ENCODE data around the gene CELF4.
A peak's percentile ranks its signal among the peaks of the same experiment; 100 is the strongest.

Gene CELF4

GRCh38 chr18:37403100-37403781 lies 162.4 kb downstream of the CELF4 start:
- peak; percentile 97 for DNase-seq

DNA sequence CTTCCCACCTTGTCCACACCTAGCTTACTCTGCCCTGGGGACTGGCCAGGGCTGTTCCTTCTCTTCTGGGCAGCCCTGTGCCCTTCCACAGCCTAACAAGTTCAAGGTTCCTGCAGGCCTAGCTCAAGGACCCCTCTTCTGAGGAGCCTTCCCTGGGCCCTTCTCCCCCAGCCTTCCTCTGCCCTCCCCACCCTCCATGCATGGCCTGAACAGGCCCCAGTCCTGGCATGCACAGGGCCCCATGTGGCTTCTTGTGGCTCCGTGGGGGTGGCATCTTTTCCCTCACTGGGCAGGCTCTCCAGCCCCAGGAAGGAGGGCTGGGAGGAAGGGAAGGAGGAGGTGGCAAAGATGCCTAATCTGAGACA lies 162.9 kb downstream of the CELF4 start:
- no peak for DNase-seq

DNA sequence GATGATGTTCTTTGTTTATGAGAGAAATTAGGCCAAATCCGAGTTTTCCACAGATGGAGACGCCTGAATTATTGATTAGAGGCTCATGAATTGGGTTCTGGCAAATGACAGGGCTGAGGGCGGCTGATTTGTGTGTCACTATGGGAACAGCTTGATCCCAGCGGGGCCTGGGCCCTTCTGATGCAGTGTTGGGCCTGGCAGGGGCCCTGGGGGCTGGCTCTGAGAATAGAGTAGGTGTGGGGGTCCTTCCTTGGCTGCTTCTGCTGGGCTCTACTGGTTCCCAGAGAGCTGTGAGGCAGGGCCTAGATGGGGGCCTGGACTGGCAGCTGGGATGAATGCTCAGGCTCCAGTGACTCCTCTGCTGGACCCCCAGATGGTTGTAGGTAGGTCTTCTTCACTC lies 164.8 kb downstream of the CELF4 start:
- DNase-seq = no peak

- no peak for DNase-seq
These were observed 167.2 kb downstream of the CELF4 start for GRCh38 chr18:37398248-37398920.

GRCh38 chr18:37397814-37398213 lies 167.8 kb downstream of the CELF4 start:
- DNase-seq = no peak

GRCh38 chr18:37396971-37397720 lies 168.5 kb downstream of the CELF4 start:
- DNase-seq = no peak

DNA sequence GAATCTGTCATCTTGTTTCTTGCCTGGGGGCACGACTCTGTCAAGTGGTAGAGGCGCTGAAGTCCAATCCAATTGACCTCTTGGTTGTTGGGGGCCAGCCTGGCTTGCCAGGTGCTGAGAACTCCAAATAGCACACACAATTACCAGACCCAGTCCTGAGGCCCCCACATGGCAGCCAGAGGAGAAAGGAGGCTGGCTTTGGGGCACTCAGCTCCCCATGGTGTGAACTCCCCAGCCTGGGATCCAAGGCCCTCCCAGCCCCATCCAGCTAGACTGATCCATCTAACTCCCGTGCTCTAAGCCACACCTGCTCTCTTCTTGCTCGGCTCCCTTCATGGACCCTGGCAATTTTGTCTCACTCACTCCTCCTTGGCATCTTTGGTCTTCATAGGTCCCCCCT lies 170.0 kb downstream of the CELF4 start:
- DNase-seq = no peak

DNA sequence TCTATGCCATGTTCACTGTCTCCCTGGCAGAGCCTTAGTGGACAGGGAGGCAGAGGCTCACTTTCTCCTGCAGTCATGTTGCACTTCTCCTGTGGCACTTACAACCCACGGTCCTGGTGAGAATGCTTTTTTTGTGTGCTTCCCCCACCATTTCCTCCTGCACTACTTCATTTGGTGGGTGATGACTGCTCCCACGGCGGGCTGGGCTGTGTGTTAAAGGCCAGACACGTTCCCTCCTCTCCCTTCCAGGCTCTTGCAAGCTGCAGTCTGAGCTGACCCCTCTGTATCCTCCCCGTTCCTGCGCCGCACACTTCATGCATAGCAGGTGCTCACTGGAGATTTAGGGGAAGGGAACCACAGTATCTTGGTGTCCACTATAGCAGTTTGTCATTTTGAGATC lies 170.5 kb downstream of the CELF4 start:
- no peak for DNase-seq

DNA sequence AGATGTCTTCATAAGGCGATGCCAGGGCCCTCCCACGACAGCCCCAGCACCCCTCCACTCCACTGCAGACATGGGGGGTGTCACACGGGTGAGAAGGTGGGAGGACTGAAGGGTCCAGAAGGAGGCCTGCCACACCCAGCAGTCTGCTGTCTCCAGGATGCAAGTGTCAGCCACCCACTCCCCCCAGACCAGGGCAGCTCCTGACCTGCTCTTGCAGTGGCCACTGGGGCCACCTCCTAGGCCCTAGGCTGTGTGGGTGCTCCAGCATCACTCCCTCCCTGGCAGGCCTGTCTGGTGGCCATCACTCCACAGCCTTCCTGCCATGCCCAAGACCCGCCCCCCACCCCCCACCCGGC lies 171.0 kb downstream of the CELF4 start:
- DNase-seq = no peak

- peak; percentile 28 for DNase-seq
These were observed 171.5 kb downstream of the CELF4 start for GRCh38 chr18:37393945-37394609.

GRCh38 chr18:37393221-37393827 lies 172.3 kb downstream of the CELF4 start:
- no peak for DNase-seq

DNA sequence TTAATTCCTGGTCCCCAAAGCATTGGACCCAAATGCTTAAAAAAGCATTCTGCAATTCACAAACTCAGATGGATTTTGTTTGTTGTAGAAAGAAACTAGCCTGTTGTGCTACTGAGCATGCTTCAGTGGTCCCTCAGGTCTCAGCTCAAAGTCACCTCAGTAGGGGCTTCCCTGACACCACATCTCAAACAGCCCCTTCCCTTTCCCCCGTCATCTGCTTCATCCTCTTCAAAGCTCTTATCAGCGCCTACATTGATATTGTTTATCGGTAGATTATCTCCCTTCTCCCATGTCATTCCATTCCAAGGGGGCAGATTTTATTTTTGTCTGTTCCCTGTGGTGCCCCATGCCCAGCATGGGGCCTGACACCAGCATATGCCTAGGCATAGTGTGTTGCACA lies 172.9 kb downstream of the CELF4 start:
- DNase-seq = no peak

DNA sequence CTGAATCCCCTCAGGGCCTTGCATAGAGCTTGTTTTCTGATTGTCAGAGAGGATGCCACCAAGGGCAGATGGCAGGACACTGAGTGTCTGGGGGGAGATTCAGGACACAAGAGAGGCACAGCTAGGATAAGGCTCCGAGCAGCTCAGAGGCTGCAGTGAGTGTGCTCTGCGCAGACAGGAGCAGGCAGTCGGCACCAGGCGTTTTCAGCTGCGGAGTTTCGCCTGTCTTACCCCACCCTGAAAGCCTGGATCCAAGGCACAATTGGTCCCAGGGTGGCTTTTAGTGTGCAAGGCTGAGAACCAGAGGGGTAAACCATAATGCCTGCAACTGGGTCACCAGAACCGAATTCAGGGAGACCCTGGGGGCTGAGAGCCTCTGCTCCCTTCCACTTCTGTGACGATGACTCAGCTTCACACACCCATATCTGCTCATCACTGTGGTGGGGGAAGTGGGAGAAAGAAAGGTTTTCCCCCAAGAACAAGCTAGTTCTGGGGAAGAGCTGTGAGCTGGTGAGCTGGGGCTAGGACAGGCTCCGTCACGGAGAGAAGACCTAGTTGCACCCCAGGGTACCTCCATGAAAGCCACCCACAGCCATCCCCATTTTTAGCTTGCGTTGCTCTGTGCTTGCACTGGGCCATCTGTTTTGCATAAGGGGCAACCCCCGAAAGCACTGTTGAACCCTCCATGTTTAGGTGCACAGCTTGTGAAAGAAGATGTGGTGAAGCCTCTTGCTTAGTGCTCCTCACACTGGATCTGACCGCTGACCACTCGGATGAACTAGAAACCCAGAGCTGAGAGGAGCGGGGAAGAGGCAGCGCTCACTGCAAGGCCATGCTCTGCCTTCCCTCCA lies 173.7 kb downstream of the CELF4 start:
- no peak for DNase-seq

DNA sequence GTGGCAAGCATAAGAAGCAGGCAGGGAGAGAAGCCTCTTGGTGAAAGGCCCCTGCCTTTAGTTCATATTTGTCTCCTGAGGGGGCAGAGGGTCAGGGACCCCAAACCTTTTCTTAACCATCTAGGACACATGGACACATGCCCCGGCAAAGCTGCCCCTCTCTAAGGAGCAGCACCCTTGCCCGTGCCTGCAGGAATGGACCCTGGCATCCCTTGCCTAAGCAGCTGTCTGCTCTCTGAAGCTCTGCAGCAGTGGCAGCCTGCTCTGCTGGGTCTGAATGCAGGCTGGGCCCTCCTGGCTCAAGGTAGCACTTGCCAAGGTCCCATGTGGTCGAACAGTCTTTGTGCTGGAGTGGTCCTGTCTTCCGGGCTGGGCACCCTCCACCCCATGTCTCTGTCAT lies 174.4 kb downstream of the CELF4 start:
- no peak for DNase-seq

DNA sequence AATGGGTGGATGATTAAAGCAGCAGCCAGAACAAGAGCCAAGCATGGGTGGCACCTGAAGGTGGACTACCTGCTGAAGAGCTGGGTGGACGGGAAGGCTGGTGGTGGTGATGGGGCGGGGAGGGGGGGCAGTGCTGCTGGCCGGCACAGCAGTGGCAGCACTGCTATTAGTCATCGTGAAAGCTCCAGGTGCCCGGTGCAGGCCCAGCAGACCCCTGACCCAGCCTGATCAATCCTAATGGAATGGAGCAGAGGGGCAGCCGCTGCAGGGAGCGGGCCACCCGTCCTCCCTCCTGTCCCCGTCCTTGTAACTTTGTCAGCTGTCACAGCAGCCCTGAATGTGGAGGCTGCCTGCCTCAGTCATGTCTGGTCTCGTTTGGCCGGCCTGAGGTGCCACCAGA lies 174.9 kb downstream of the CELF4 start:
- DNase-seq = no peak

DNA sequence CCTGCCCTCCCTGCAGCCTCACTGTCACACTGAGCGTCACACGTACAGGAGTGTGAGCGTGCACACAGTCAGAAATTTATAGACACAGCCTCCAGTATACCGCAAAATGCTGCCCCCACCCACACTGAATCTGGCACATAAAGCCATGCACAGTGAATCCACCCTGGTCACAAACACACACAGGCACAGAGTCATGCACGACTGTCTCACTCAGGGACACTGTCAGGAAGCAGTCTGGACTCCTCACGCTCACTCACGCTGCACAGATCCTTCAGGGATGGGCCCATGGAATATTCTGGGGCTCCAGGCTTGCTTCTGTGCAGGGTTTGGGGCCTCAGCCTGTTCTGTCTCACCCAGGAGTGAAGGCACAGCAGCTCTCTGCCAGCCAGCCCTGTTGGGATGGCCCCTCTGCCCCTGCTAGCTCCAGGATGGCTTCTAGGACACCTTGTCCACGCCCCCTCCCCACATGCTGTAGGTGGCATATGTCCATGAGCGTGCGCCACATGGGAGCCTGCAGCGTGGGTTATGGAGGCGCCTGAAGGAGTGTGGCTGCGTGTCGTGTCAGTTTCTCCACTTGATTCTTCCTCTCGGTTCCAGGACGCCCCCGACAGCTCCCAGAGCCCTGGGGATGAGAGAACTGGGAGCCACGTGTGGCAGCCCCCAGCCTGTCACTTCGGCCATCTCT lies 175.8 kb downstream of the CELF4 start:
- DNase-seq = no peak

GRCh38 chr18:37389041-37389440 lies 176.6 kb downstream of the CELF4 start:
- DNase-seq = no peak

DNA sequence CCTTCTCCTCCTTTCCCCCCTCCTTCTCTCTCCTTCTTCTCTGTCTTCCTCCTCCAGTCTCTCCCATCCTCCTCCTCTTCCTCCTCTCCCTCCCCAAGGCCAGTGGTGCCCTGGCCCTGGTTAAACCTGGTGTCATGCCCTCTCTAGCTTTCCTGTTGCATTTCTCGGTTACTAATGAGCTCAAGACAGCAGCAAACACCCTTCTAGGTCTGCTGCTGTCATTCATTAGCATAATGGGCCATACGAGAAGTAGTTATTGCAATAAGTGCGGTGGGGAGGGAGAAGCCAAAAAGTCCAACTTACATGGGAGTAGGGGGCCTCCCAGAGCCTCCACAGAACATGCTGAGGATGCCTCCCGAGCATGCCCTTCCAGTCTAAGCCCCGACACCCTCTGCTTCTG lies 177.2 kb downstream of the CELF4 start:
- no peak for DNase-seq

- DNase-seq = peak; percentile 35
These were observed 179.5 kb downstream of the CELF4 start for GRCh38 chr18:37385846-37386778.

GRCh38 chr18:37383846-37384595 lies 181.6 kb downstream of the CELF4 start:
- no peak for DNase-seq
